ENCODE measurements around the gene SV2C.

The SV2C gene

DNA sequence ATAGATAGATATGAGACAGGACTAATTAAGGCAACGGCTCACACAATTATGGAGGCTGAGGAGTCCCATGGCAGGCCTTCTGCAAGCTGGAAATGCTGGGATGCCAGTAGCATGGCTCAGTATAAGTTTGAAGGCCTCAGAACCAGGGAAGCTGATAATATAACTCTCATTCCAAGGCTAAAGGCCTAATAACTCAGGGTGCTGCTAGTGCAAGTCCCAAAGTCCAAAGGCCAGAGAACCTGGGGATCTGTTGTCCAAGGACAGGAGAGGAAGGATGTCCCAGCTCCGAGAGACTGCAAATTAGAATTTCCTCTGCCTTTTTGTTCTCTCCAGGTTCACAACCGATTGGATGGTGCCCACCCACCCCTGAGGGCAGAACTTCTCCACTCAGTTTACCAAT is 114.5 kb downstream of the SV2C start (continued):
- no peak for TF ChIP-seq ZNF549 (tag by site-specific recombination; IDR thresholded peaks at IDR 0.05)
- no peak for TF ChIP-seq ELK4 (IDR thresholded peaks at IDR 0.05; ENCODE audit: borderline replicate concordance, low read depth, low read length)
- TF ChIP-seq ZNF48 (tag by site-specific recombination; IDR thresholded peaks at IDR 0.05): no peak
- TF ChIP-seq ZNF624 (tag by site-specific recombination; IDR thresholded peaks at IDR 0.05): no peak
- TF ChIP-seq ZNF76 (tag by site-specific recombination; IDR thresholded peaks at IDR 0.05; ENCODE audit: borderline replicate concordance, low read depth): no peak
- TF ChIP-seq, protein P1, sequence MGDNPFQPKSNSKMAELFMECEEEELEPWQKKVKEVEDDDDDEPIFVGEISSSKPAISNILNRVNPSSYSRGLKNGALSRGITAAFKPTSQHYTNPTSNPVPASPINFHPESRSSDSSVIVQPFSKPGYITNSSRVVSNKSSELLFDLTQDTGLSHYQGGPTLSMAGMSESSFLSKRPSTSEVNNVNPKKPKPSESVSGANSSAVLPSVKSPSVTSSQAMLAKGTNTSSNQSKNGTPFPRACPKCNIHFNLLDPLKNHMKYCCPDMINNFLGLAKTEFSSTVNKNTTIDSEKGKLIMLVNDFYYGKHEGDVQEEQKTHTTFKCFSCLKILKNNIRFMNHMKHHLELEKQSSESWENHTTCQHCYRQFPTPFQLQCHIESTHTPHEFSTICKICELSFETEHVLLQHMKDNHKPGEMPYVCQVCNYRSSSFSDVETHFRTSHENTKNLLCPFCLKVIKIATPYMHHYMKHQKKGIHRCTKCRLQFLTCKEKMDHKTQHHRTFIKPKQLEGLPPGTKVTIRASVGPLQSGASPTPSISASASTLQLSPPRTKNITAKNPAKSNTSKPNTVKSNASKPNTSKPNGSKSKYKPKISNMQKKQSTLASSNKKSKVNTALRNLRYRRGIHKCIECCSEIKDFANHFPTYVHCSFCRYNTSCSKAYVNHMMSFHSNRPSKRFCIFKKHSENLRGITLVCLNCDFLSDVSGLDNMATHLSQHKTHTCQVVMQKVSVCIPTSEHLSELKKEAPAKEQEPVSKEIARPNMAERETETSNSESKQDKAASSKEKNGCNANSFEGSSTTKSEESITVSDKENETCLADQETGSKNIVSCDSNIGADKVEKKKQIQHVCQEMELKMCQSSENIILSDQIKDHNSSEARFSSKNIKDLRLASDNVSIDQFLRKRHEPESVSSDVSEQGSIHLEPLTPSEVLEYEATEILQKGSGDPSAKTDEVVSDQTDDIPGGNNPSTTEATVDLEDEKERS (tag by site-specific recombination; IDR thresholded peaks at IDR 0.05): no peak

DNA sequence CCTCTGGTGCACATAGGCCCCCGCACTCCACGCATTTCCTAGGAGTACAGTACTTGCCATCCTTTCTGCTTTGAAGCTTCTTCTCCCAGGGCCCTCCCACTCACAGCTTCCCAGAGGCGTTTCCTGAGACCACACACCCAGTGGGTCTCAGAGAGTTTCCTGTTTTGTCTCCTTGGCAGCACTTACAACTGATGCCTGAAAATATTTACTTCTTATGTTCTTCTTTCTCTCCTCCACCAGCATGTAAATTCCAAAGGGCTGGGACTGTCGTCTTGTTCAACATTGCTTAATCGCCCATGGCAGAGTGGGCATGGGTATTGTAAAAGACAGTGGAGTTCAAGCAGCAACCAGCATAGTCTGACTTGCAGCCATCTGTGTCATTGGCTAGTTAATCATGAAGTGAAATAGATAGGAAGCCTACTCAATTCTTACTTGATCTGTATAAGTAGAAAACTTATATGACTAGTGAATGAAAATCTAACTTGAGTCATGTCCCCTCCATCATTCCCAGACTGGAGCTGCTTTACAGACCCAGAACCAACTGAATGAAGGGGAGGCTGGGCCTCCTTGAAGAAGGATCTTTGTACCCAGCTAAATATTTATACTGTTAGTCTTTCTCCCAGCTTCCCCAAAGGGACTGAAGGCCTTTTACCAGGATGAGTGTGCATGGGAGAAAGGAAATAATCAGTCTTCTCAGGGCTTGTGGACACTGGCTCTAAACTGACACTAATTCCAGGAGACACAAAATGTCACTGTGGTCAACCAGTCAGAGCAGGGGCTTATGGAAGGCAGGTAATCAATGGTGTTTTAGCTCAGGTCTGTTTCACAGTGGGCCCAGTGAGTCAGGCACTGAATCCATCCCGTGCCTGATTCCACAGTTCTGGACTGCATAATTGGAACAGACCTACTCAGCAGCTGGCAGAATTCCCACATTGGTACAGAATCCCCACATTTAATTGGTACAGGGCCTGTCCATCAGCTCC is 116.4 kb downstream of the SV2C start:
- H3K9me3 ChIP-seq (ENCODE audit: control insufficient read depth, insufficient read depth, low read depth, low read length): no peaks in the 10 kb centered on the region
- H3K27ac ChIP-seq (ENCODE audit: extremely low read depth, low read depth, low read length): no peak overlapping the region
- no peaks in the 10 kb centered on the region for H3K4me1 ChIP-seq (ENCODE audit: control insufficient read depth, insufficient read depth, low read length)
- H3K4me3 ChIP-seq (ENCODE audit: low read depth, low read length): no peak overlapping the region
- POLR2A ChIA-PET: no interaction called here
- H3K36me3 ChIP-seq (ENCODE audit: control insufficient read depth in 2 of 2, insufficient read depth in 1 of 2, low read length in 2 of 2): no peaks in the 10 kb centered on the region
- TF ChIP-seq ZNF791 (tag by site-specific recombination; IDR thresholded peaks at IDR 0.05): no peak
- TF ChIP-seq, protein P2, sequence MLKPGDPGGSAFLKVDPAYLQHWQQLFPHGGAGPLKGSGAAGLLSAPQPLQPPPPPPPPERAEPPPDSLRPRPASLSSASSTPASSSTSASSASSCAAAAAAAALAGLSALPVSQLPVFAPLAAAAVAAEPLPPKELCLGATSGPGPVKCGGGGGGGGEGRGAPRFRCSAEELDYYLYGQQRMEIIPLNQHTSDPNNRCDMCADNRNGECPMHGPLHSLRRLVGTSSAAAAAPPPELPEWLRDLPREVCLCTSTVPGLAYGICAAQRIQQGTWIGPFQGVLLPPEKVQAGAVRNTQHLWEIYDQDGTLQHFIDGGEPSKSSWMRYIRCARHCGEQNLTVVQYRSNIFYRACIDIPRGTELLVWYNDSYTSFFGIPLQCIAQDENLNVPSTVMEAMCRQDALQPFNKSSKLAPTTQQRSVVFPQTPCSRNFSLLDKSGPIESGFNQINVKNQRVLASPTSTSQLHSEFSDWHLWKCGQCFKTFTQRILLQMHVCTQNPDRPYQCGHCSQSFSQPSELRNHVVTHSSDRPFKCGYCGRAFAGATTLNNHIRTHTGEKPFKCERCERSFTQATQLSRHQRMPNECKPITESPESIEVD (tag by site-specific recombination; IDR thresholded peaks at IDR 0.05): no peak
- TF ChIP-seq, protein P3, sequence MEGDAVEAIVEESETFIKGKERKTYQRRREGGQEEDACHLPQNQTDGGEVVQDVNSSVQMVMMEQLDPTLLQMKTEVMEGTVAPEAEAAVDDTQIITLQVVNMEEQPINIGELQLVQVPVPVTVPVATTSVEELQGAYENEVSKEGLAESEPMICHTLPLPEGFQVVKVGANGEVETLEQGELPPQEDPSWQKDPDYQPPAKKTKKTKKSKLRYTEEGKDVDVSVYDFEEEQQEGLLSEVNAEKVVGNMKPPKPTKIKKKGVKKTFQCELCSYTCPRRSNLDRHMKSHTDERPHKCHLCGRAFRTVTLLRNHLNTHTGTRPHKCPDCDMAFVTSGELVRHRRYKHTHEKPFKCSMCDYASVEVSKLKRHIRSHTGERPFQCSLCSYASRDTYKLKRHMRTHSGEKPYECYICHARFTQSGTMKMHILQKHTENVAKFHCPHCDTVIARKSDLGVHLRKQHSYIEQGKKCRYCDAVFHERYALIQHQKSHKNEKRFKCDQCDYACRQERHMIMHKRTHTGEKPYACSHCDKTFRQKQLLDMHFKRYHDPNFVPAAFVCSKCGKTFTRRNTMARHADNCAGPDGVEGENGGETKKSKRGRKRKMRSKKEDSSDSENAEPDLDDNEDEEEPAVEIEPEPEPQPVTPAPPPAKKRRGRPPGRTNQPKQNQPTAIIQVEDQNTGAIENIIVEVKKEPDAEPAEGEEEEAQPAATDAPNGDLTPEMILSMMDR (tag by site-specific recombination; IDR thresholded peaks at IDR 0.05): no peak
- TF ChIP-seq, protein P4, sequence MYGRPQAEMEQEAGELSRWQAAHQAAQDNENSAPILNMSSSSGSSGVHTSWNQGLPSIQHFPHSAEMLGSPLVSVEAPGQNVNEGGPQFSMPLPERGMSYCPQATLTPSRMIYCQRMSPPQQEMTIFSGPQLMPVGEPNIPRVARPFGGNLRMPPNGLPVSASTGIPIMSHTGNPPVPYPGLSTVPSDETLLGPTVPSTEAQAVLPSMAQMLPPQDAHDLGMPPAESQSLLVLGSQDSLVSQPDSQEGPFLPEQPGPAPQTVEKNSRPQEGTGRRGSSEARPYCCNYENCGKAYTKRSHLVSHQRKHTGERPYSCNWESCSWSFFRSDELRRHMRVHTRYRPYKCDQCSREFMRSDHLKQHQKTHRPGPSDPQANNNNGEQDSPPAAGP (tag by site-specific recombination; IDR thresholded peaks at IDR 0.05): no peak
- CTCF ChIA-PET: interaction anchor here (0.5 to 1.7 kb wide), 3 partner anchors 9 to 1717 kb away, joined by 3 to 4 read pairs (median 4); no protein-coding TSS in a partner anchor

GRCh38 chr5:76202182-76202581 is 119.0 kb downstream of the SV2C start:
- Histone ChIP-seq H3K4me1 (ENCODE audit: control insufficient read depth, insufficient read depth, low read length) (no peaks in the 10 kb centered on the region), H3K9me3 (ENCODE audit: control insufficient read depth, insufficient read depth, low read depth, low read length) (no peaks in the 10 kb centered on the region), H3K36me3 (ENCODE audit: control insufficient read depth in 2 of 2, insufficient read depth in 1 of 2, low read length in 2 of 2) (no peaks in the 10 kb centered on the region), H3K27ac (ENCODE audit: extremely low read depth, low read depth, low read length) (no peak overlapping the region), H3K4me3 (ENCODE audit: low read depth, low read length) (no peak overlapping the region)
- CTCF ChIA-PET: interaction anchor here (1.6 kb wide), 1 partner anchor 27 kb away, joined by 5 read pairs; no protein-coding TSS in a partner anchor
- POLR2A ChIA-PET: no interaction called here
- TF ChIP-seq MYNN (tag by site-specific recombination; IDR thresholded peaks at IDR 0.05; ENCODE audit: borderline replicate concordance) (no peak), ZSCAN18 (tag by site-specific recombination; IDR thresholded peaks at IDR 0.05) (no peak), ZBTB8A (tag by site-specific recombination; IDR thresholded peaks at IDR 0.05) (no peak), ZNF155 (tag by site-specific recombination; IDR thresholded peaks at IDR 0.05) (no peak), ZNF114 (tag by site-specific recombination; IDR thresholded peaks at IDR 0.05) (no peak)
- TF ChIP-seq, protein P5, sequence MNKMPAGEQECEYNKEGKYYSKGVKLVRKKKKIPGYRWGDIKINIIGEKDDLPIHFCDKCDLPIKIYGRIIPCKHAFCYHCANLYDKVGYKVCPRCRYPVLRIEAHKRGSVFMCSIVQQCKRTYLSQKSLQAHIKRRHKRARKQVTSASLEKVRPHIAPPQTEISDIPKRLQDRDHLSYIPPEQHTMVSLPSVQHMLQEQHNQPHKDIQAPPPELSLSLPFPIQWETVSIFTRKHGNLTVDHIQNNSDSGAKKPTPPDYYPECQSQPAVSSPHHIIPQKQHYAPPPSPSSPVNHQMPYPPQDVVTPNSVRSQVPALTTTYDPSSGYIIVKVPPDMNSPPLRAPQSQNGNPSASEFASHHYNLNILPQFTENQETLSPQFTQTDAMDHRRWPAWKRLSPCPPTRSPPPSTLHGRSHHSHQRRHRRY (tag by site-specific recombination; IDR thresholded peaks at IDR 0.05): no peak
- TF ChIP-seq, protein P6, sequence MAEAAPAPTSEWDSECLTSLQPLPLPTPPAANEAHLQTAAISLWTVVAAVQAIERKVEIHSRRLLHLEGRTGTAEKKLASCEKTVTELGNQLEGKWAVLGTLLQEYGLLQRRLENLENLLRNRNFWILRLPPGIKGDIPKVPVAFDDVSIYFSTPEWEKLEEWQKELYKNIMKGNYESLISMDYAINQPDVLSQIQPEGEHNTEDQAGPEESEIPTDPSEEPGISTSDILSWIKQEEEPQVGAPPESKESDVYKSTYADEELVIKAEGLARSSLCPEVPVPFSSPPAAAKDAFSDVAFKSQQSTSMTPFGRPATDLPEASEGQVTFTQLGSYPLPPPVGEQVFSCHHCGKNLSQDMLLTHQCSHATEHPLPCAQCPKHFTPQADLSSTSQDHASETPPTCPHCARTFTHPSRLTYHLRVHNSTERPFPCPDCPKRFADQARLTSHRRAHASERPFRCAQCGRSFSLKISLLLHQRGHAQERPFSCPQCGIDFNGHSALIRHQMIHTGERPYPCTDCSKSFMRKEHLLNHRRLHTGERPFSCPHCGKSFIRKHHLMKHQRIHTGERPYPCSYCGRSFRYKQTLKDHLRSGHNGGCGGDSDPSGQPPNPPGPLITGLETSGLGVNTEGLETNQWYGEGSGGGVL (tag by site-specific recombination; IDR thresholded peaks at IDR 0.05): no peak

Data from HEK293 (cell line).